GM18858 (cell line): ENCODE data around the gene DYNLT1.
"Not testable (repeated sequence)": the region's sequence is repeated elsewhere in the genome, so short reads cannot be mapped to it uniquely, and the experiment has no call there.

Experiments used
- ATAC-seq: cut with Tn5 transposase; IDR thresholded peaks from one replicate; pipeline ENCODE4 v1.9.1; 2021; ENCODE audit not compliant: unreplicated experiment

DYNLT1 gene

GRCh38 chr6:158644231-158645063 is at the start of gene DYNLT1:
Gene DYNLT1 (minus strand): TSS chr6:158644743. CDS start chr6:158644708, 35 bp downstream.
- ATAC-seq: peak; percentile 25

GRCh38 chr6:158688860-158689259 is 44.3 kb upstream of the DYNLT1 start:
- ATAC-seq: no peak

- ATAC-seq: no peak
Measured at GRCh38 chr6:158687506-158687905, 43.0 kb upstream of the DYNLT1 start.

- peak; percentile 78 for ATAC-seq
Measured at GRCh38 chr6:158686791-158687381, 42.3 kb upstream of the DYNLT1 start.

- no peak for ATAC-seq
Measured at GRCh38 chr6:158686311-158686710, 41.8 kb upstream of the DYNLT1 start.

GRCh38 chr6:158684745-158685324 is 40.3 kb upstream of the DYNLT1 start:
- ATAC-seq: no peak

GRCh38 chr6:158684311-158684710 is 39.8 kb upstream of the DYNLT1 start:
- no peak for ATAC-seq

- no peak for ATAC-seq
Measured at GRCh38 chr6:158680481-158680880, 35.9 kb upstream of the DYNLT1 start.

GRCh38 chr6:158680015-158680414 is 35.5 kb upstream of the DYNLT1 start:
- no peak for ATAC-seq

GRCh38 chr6:158677906-158678578 is 33.5 kb upstream of the DYNLT1 start:
- ATAC-seq: no peak

GRCh38 chr6:158677094-158677493 is 32.6 kb upstream of the DYNLT1 start:
- not testable (repeated sequence) for ATAC-seq

GRCh38 chr6:158674342-158675131 is 30.0 kb upstream of the DYNLT1 start:
- ATAC-seq: no peak

- no peak for ATAC-seq
Measured at GRCh38 chr6:158672726-158673125, 28.2 kb upstream of the DYNLT1 start.

GRCh38 chr6:158672119-158672518 is 27.6 kb upstream of the DYNLT1 start:
- not testable (repeated sequence) for ATAC-seq

GRCh38 chr6:158669145-158670035 is 24.8 kb upstream of the DYNLT1 start:
- ATAC-seq: no peak

GRCh38 chr6:158668707-158669103 is 24.2 kb upstream of the DYNLT1 start:
- no peak for ATAC-seq

GRCh38 chr6:158667360-158667981 is 22.9 kb upstream of the DYNLT1 start:
- ATAC-seq: no peak

GRCh38 chr6:158666628-158667359 is 22.3 kb upstream of the DYNLT1 start:
- no peak for ATAC-seq

GRCh38 chr6:158665332-158665731 is 20.8 kb upstream of the DYNLT1 start:
- ATAC-seq: no peak
